GM23338 (cell line): ENCODE measurements around the gene DENND4A. TPM values are rescaled to one million over a fixed set of nuclear protein-coding genes. Genes with fewer than 3 reads are reported as not detected.

Experiments used
- CREB1 ChIP-seq: fragments of 250-450 bp; sonication (Bioruptor Pico); IDR thresholded peaks from 2 replicates; pipeline ENCODE4 v1.5.0; 2020; ENCODE audit warnings: low read depth, mild to moderate bottlenecking, moderate library complexity
- EZH2 ChIP-seq: fragments of 200-600 bp; sonication (generic); IDR thresholded peaks from one replicate; pipeline ENCODE4 v1.8.0; 2017; ENCODE audit warnings: antibody characterized with exemption, mild to moderate bottlenecking, low read depth; ENCODE audit not compliant: unreplicated experiment
- EZH2phosphoT487 ChIP-seq: fragments of 200-600 bp; sonication (generic); IDR thresholded peaks from one replicate; pipeline ENCODE4 v1.8.1; 2018; ENCODE audit warnings: antibody characterized with exemption; ENCODE audit not compliant: unreplicated experiment
- JUNB ChIP-seq: IDR thresholded peaks from one replicate; pipeline ENCODE4 v1.6.1; 2016; ENCODE audit warnings: antibody characterized with exemption; ENCODE audit not compliant: unreplicated experiment
- POLR2AphosphoS5 ChIP-seq: IDR thresholded peaks from 2 replicates; pipeline ENCODE4 v1.6.1; 2016; ENCODE audit warnings: antibody characterized with exemption, low read depth
- STAT1 ChIP-seq: IDR thresholded peaks from one replicate; pipeline ENCODE4 v1.6.1; 2016; ENCODE audit warnings: antibody characterized with exemption; ENCODE audit not compliant: unreplicated experiment
- ZNF114 ChIP-seq: fragments of 250-450 bp; sonication (Bioruptor Pico); IDR thresholded peaks from 2 replicates; pipeline ENCODE4 v1.5.0; 2020; ENCODE audit warnings: mild to moderate bottlenecking, moderate library complexity
- ZNF331 ChIP-seq: fragments of 250-450 bp; sonication (Bioruptor Pico); IDR thresholded peaks from 2 replicates; pipeline ENCODE4 v1.5.0; 2020; ENCODE audit warnings: low read depth, mild to moderate bottlenecking, moderate library complexity
- polyA plus RNA-seq: library from polyadenylated mRNA; unstranded; fragments of >200 nt; fragmentation: Nextera tagmentation; extraction: Ambion mirVana; gene quantifications from 2 replicates; pipeline ENCODE4 v1.2.1, GENCODE V29; 2016
- total RNA-seq: library from RNA; depleted of rRNA; stranded (reverse); fragments of >200 nt; shearing (Covaris generic); gene quantifications from 2 replicates; pipeline ENCODE4 v1.2.3, GENCODE V29; 2014
- TF ChIP-seq, protein P1 (sequence below): fragments of 250-450 bp; sonication (Bioruptor Pico); IDR thresholded peaks from 2 replicates; pipeline ENCODE4 v1.5.0; 2020; ENCODE audit warnings: mild to moderate bottlenecking, moderate library complexity
- TF ChIP-seq, protein P2 (sequence below): IDR thresholded peaks from 2 replicates; pipeline ENCODE4 v1.6.1; 2016; ENCODE audit warnings: antibody characterized with exemption
- TF ChIP-seq, protein P3 (sequence below), 2 experiments: fragments of 200-600 bp in 1 of 2; sonication (generic) in 1 of 2; conservative IDR thresholded peaks; 2 replicates each; pipeline versions ENCODE4 v1.5.1 to v1.6.1; 2016 to 2017; ENCODE audit warnings: antibody characterized with exemption in 2 of 2, low read depth in 2 of 2, mild to moderate bottlenecking in 2 of 2, moderate library complexity in 1 of 2

The DENND4A gene
- total and polyA plus RNA-seq, 2 experiments from 2014 or later = 3.4 to 9.0 TPM

- TF ChIP-seq, protein P1, sequence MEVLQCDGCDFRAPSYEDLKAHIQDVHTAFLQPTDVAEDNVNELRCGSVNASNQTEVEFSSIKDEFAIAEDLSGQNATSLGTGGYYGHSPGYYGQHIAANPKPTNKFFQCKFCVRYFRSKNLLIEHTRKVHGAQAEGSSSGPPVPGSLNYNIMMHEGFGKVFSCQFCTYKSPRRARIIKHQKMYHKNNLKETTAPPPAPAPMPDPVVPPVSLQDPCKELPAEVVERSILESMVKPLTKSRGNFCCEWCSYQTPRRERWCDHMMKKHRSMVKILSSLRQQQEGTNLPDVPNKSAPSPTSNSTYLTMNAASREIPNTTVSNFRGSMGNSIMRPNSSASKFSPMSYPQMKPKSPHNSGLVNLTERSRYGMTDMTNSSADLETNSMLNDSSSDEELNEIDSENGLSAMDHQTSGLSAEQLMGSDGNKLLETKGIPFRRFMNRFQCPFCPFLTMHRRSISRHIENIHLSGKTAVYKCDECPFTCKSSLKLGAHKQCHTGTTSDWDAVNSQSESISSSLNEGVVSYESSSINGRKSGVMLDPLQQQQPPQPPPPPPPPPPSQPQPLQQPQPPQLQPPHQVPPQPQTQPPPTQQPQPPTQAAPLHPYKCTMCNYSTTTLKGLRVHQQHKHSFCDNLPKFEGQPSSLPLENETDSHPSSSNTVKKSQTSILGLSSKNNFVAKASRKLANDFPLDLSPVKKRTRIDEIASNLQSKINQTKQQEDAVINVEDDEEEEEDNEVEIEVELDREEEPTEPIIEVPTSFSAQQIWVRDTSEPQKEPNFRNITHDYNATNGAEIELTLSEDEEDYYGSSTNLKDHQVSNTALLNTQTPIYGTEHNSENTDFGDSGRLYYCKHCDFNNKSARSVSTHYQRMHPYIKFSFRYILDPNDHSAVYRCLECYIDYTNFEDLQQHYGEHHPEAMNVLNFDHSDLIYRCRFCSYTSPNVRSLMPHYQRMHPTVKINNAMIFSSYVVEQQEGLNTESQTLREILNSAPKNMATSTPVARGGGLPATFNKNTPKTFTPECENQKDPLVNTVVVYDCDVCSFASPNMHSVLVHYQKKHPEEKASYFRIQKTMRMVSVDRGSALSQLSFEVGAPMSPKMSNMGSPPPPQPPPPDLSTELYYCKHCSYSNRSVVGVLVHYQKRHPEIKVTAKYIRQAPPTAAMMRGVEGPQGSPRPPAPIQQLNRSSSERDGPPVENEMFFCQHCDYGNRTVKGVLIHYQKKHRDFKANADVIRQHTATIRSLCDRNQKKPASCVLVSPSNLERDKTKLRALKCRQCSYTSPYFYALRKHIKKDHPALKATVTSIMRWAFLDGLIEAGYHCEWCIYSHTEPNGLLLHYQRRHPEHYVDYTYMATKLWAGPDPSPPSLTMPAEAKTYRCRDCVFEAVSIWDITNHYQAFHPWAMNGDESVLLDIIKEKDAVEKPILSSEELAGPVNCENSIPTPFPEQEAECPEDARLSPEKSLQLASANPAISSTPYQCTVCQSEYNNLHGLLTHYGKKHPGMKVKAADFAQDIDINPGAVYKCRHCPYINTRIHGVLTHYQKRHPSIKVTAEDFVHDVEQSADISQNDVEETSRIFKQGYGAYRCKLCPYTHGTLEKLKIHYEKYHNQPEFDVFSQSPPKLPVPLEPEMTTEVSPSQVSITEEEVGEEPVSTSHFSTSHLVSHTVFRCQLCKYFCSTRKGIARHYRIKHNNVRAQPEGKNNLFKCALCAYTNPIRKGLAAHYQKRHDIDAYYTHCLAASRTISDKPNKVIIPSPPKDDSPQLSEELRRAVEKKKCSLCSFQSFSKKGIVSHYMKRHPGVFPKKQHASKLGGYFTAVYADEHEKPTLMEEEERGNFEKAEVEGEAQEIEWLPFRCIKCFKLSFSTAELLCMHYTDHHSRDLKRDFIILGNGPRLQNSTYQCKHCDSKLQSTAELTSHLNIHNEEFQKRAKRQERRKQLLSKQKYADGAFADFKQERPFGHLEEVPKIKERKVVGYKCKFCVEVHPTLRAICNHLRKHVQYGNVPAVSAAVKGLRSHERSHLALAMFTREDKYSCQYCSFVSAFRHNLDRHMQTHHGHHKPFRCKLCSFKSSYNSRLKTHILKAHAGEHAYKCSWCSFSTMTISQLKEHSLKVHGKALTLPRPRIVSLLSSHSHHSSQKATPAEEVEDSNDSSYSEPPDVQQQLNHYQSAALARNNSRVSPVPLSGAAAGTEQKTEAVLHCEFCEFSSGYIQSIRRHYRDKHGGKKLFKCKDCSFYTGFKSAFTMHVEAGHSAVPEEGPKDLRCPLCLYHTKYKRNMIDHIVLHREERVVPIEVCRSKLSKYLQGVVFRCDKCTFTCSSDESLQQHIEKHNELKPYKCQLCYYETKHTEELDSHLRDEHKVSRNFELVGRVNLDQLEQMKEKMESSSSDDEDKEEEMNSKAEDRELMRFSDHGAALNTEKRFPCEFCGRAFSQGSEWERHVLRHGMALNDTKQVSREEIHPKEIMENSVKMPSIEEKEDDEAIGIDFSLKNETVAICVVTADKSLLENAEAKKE (CRISPR knock-in tag) = no peak
- TF ChIP-seq CREB1 = no peak
- TF ChIP-seq EZH2phosphoT487 = no peak
- TF ChIP-seq STAT1 = no peak
- TF ChIP-seq, protein P2, sequence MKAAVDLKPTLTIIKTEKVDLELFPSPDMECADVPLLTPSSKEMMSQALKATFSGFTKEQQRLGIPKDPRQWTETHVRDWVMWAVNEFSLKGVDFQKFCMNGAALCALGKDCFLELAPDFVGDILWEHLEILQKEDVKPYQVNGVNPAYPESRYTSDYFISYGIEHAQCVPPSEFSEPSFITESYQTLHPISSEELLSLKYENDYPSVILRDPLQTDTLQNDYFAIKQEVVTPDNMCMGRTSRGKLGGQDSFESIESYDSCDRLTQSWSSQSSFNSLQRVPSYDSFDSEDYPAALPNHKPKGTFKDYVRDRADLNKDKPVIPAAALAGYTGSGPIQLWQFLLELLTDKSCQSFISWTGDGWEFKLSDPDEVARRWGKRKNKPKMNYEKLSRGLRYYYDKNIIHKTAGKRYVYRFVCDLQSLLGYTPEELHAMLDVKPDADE = no peak
- no peak for TF ChIP-seq EZH2
- no peak for TF ChIP-seq ZNF331 (CRISPR knock-in tag)
- TF ChIP-seq, protein P3, sequence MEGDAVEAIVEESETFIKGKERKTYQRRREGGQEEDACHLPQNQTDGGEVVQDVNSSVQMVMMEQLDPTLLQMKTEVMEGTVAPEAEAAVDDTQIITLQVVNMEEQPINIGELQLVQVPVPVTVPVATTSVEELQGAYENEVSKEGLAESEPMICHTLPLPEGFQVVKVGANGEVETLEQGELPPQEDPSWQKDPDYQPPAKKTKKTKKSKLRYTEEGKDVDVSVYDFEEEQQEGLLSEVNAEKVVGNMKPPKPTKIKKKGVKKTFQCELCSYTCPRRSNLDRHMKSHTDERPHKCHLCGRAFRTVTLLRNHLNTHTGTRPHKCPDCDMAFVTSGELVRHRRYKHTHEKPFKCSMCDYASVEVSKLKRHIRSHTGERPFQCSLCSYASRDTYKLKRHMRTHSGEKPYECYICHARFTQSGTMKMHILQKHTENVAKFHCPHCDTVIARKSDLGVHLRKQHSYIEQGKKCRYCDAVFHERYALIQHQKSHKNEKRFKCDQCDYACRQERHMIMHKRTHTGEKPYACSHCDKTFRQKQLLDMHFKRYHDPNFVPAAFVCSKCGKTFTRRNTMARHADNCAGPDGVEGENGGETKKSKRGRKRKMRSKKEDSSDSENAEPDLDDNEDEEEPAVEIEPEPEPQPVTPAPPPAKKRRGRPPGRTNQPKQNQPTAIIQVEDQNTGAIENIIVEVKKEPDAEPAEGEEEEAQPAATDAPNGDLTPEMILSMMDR (conservative IDR thresholded peaks at IDR 0.05; ENCODE audit: low read depth in 2 of 2) = no peak
- no peak for TF ChIP-seq ZNF114
- no peak for TF ChIP-seq POLR2AphosphoS5
- TF ChIP-seq JUNB = no peak
These were observed 8.2 kb downstream of the DENND4A start (continued) for GRCh38 chr15:65783872-65784271.
